Transverse colon (tissue), 4 donors: Measurements from ENCODE around the gene RAI14. TPM values are rescaled to one million over a fixed set of nuclear protein-coding genes. Genes with fewer than 3 reads are reported as not detected.
"Not testable (repeated sequence)": the region's sequence is repeated elsewhere in the genome, so short reads cannot be mapped to it uniquely, and the experiment has no call there.

ENCODE experiments used
- DNase-seq: peaks from one replicate; pipeline ENCODE4 v3.0.0-alpha.2; 2019
- H3K27ac ChIP-seq, 4 donors: fragments of 200-600 bp; sonication (generic); 2 replicates each; pipeline ENCODE4 v1.5.1; 2016 to 2018; ENCODE audit warnings: inconsistent platforms in 4 of 4
- H3K27me3 ChIP-seq: fragments of 200-600 bp; sonication (generic); 2 replicates; pipeline ENCODE4 v1.5.1; 2017; ENCODE audit warnings: inconsistent platforms
- H3K36me3 ChIP-seq, 4 donors: fragments of 200-600 bp; sonication (generic); 2 replicates each; pipeline ENCODE4 v1.5.1; 2017 to 2019; ENCODE audit warnings: inconsistent platforms in 4 of 4
- H3K4me1 ChIP-seq, 4 donors: fragments of 200-600 bp; sonication (generic); 2 replicates each; pipeline ENCODE4 v1.5.1; 2017 to 2020; ENCODE audit warnings: inconsistent platforms in 4 of 4
- H3K4me3 ChIP-seq, 4 donors: fragments of 200-600 bp; sonication (generic); 1 replicate in 1 of 4; 2 replicates in 3 of 4; pipeline versions ENCODE4 v1.5.1 to v1.6.1; 2017 to 2019; ENCODE audit warnings: inconsistent platforms in 4 of 4
- H3K9me3 ChIP-seq, 2 donors: fragments of 200-600 bp; sonication (generic); 2 replicates each; pipeline ENCODE4 v1.5.1; 2017 to 2019; ENCODE audit warnings: inconsistent platforms in 2 of 2
- CTCF ChIP-seq, 5 experiments: fragments of 200-600 bp in 3 of 5; fragments of 450-650 bp in 2 of 5; sonication (generic) in 3 of 5; IDR thresholded peaks; 1 replicate in 2 of 5; 2 replicates in 3 of 5; pipeline ENCODE4 v1.5.1; 2016 to 2017; ENCODE audit warnings: antibody characterized with exemption in 5 of 5, inconsistent platforms in 3 of 5, mild to moderate bottlenecking in 2 of 5, moderate library complexity in 1 of 5
- EP300 ChIP-seq: sonication (generic); formaldehyde crosslinking; IDR thresholded peaks from one replicate; pipeline ENCODE4 v1.6.1; 2017; ENCODE audit warnings: antibody characterized with exemption, low read depth
- POLR2A ChIP-seq: fragments of 450-650 bp; IDR thresholded peaks from one replicate; pipeline ENCODE4 v1.6.1; 2016; ENCODE audit warnings: antibody characterized with exemption, mild to moderate bottlenecking, moderate library complexity
- POLR2AphosphoS5 ChIP-seq, 3 donors: sonication (generic); formaldehyde crosslinking; IDR thresholded peaks; one replicate each; pipeline ENCODE4 v1.6.1; 2016; ENCODE audit warnings: antibody characterized with exemption in 3 of 3
- WGBS, 2 donors: methylation state at CpG; one replicate each; pipeline ENCODE4 v1.1.5; 2018; ENCODE audit warnings: low coverage in 1 of 2; 5-methylcytosine and 5-hydroxymethylcytosine counted together
- in situ Hi-C, 4 donors: fragments of 200-750 bp; cut with MboI; loops; one replicate each; pipeline versions ENCODE4 v1.15.0 to v1.15.1; 2017; ENCODE audit warnings: low sequenced_read_pairs in 3 of 4, low pct_ligation_motif_present in 1 of 4, low pct_unique_long_range_greater_than_20kb in 1 of 4
- intact Hi-C: fragments of 100-400 bp; cut with DNase I; formaldehyde crosslinking; loops from one replicate; pipeline ENCODE4 v1.15.1; 2023; ENCODE audit warnings: low total_unique reads
- total RNA-seq, 4 donors: library from RNA; depleted of rRNA; stranded (reverse); fragments of >200 nt; gene quantifications; one replicate each; pipeline ENCODE4 v1.1.0, GENCODE V29; 2016

Gene RAI14
- total RNA-seq, 4 donors from 2014 or later = 13.9 to 18.3 (median 15.3) TPM

DNA sequence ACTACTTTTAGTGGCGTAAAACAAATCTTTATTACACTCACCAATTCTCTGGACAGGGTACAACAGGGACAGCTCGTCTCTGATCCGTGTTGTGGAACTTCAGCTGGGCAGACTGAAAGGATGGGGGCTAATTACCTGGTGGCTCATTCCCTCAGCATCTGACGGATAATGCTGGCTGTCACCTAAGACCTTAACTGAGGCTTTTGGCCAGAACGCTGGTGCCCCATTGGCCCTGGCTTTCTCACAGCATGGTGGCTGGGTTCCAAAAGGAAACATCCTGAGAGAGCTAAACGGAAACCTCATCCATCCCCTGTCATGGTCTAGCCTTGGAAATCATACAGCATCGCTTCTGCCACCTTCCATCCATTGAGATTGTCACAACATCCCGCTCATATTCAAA is 62.9 kb downstream of the RAI14 start:
- in situ Hi-C loops (no loop called here), intact Hi-C loops (no loop called here)
- TF ChIP-seq CTCF (IDR thresholded peaks at IDR 0.05) = no peak
- TF ChIP-seq POLR2A = no peak
- TF ChIP-seq EP300 = no peak
- no peak for TF ChIP-seq POLR2AphosphoS5 (IDR thresholded peaks at IDR 0.05)
- no peaks in the 10 kb centered on the region for H3K4me1 ChIP-seq
- H3K36me3 ChIP-seq = no peaks in the 10 kb centered on the region
- H3K27ac ChIP-seq = no peak overlapping the region
- WGBS, 2 donors = 83 to 100% methylated on average over 1 to 8 of the region's 8 CpGs
- DNase-seq = no peak
- no peak overlapping the region for H3K4me3 ChIP-seq
- no peaks in the 10 kb centered on the region for H3K27me3 ChIP-seq
- H3K9me3 ChIP-seq = no peaks in the 10 kb centered on the region

DNA sequence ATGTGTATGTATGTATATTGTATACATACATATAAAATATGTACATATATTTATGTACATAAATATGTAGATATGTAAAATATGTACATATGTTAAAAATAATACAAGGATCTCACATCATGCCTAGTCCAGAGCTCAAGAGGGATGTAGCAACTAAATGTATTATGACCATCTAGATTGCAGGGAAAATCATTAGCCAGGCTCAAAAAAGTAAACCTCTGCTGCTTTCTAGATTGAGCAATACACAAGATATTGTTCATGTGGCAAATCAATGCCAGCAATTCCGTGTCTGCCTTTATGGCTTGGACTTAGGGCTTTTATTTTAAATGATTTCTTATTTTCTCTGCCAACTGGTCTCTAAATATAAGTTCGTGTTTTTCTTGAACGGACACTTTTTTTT is 65.2 kb downstream of the RAI14 start:
- H3K4me1 ChIP-seq = no peaks in the 10 kb centered on the region
- no peaks in the 10 kb centered on the region for H3K36me3 ChIP-seq
- no peak overlapping the region for H3K27ac ChIP-seq
- no peaks in the 10 kb centered on the region for H3K9me3 ChIP-seq
- no peak overlapping the region for H3K4me3 ChIP-seq
- intact Hi-C loops (no loop called here), in situ Hi-C loops (no loop called here)
- H3K27me3 ChIP-seq = no peaks in the 10 kb centered on the region
- WGBS, 2 donors = 66 to 74% methylated on average over 3 of the region's 3 CpGs
- TF ChIP-seq CTCF (IDR thresholded peaks at IDR 0.05) = no peak
- no peak for TF ChIP-seq POLR2AphosphoS5 (IDR thresholded peaks at IDR 0.05)
- no peak for TF ChIP-seq EP300
- no peak for TF ChIP-seq POLR2A
- DNase-seq = no peak

GRCh38 chr5:34722183-34722582 is 66.1 kb downstream of the RAI14 start:
- no peak overlapping the region for H3K27ac ChIP-seq
- no peaks in the 10 kb centered on the region for H3K36me3 ChIP-seq
- H3K27me3 ChIP-seq = no peaks in the 10 kb centered on the region
- TF ChIP-seq CTCF (IDR thresholded peaks at IDR 0.05) (no peak), EP300 (no peak), POLR2AphosphoS5 (IDR thresholded peaks at IDR 0.05) (no peak), POLR2A (no peak)
- H3K9me3 ChIP-seq = no peaks in the 10 kb centered on the region
- no peak for DNase-seq
- in situ Hi-C loops = no loop called here
- no peak overlapping the region for H3K4me3 ChIP-seq
- intact Hi-C loops = no loop called here
- WGBS, 2 donors = 83 to 86% methylated on average over 1 to 2 of the region's 2 CpGs
- H3K4me1 ChIP-seq = no peaks in the 10 kb centered on the region

- intact Hi-C loops = no loop called here
- Histone ChIP-seq H3K27me3 (no peaks in the 10 kb centered on the region), H3K36me3 (no peaks in the 10 kb centered on the region), H3K27ac (no peak overlapping the region), H3K4me3 (no peak overlapping the region), H3K9me3 (no peaks in the 10 kb centered on the region), H3K4me1 (no peaks in the 10 kb centered on the region)
- in situ Hi-C loops = no loop called here
- WGBS, 2 donors = 87% methylated on average over 1 of the region's 1 CpG; no CpG with 5 or more reads in 1 of the 2 donors
- DNase-seq = no peak
- no peak for TF ChIP-seq POLR2AphosphoS5 (IDR thresholded peaks at IDR 0.05)
- TF ChIP-seq CTCF (IDR thresholded peaks at IDR 0.05) = no peak
- TF ChIP-seq POLR2A = no peak
- no peak for TF ChIP-seq EP300
These were observed 68.6 kb downstream of the RAI14 start for GRCh38 chr5:34724741-34725140.

GRCh38 chr5:34727166-34727749 is 71.1 kb downstream of the RAI14 start:
- DNase-seq, H3K4me1 ChIP-seq, H3K27me3 ChIP-seq, H3K9me3 ChIP-seq, H3K36me3 ChIP-seq, intact Hi-C loops, in situ Hi-C loops, H3K4me3 ChIP-seq, H3K27ac ChIP-seq: not testable (repeated sequence)
- WGBS, 2 donors = 93 to 94% methylated on average over 2 to 4 of the region's 4 CpGs
